DMS53 treated with DMSO at 0.1 percent for 48 hours (cell line): Measurements from ENCODE around the gene PARP8.
A peak's percentile ranks its signal among the peaks of the same experiment; 100 is the strongest.
"Not testable (repeated sequence)": the region's sequence is repeated elsewhere in the genome, so short reads cannot be mapped to it uniquely, and the experiment has no call there.

Experiments
- DNase-seq: peaks from one replicate; lab custom pipeline; 2025; ENCODE audit not compliant: unreplicated experiment; lab: John Stamatoyannopoulos, UW

The PARP8 gene

GRCh38 chr5:50675385-50675784, 8.9 kb downstream of the PARP8 start:
- no peak for DNase-seq

- DNase-seq = not testable (repeated sequence)
Observed at GRCh38 chr5:50679554-50679953, 13.1 kb downstream of the PARP8 start.

- DNase-seq = no peak
Observed at GRCh38 chr5:50684721-50685120, 18.3 kb downstream of the PARP8 start.

GRCh38 chr5:50687548-50687947, 21.1 kb downstream of the PARP8 start:
- DNase-seq = no peak

- no peak for DNase-seq
Observed at GRCh38 chr5:50691399-50692016, 25.1 kb downstream of the PARP8 start.

GRCh38 chr5:50694027-50694590, 27.7 kb downstream of the PARP8 start:
- DNase-seq = no peak

- DNase-seq = not testable (repeated sequence)
Observed at GRCh38 chr5:50694626-50695025, 28.2 kb downstream of the PARP8 start.

- no peak for DNase-seq
Observed at GRCh38 chr5:50697739-50698138, 31.3 kb downstream of the PARP8 start.

- no peak for DNase-seq
Observed at GRCh38 chr5:50699737-50700136, 33.3 kb downstream of the PARP8 start.

- DNase-seq = no peak
Observed at GRCh38 chr5:50700706-50701105, 34.3 kb downstream of the PARP8 start.

- no peak for DNase-seq
Observed at GRCh38 chr5:50702615-50703366, 36.4 kb downstream of the PARP8 start.

GRCh38 chr5:50703367-50703666, 36.9 kb downstream of the PARP8 start:
- DNase-seq = no peak

- no peak for DNase-seq
Observed at GRCh38 chr5:50704730-50705129, 38.3 kb downstream of the PARP8 start.

GRCh38 chr5:50709471-50709870, 43.0 kb downstream of the PARP8 start:
- DNase-seq = no peak

- DNase-seq = no peak
Observed at GRCh38 chr5:50710838-50711237, 44.4 kb downstream of the PARP8 start.

- peak; percentile 9 for DNase-seq
Observed at GRCh38 chr5:50711280-50711679, 44.8 kb downstream of the PARP8 start.

- no peak for DNase-seq
Observed at GRCh38 chr5:50712479-50712878, 46.0 kb downstream of the PARP8 start.

GRCh38 chr5:50715001-50715400, 48.6 kb downstream of the PARP8 start:
- DNase-seq = no peak

GRCh38 chr5:50716134-50716533, 49.7 kb downstream of the PARP8 start:
- no peak for DNase-seq

- no peak for DNase-seq
Observed at GRCh38 chr5:50717651-50718050, 51.2 kb downstream of the PARP8 start.

- no peak for DNase-seq
Observed at GRCh38 chr5:50720061-50720710, 53.7 kb downstream of the PARP8 start.

GRCh38 chr5:50722223-50722622, 55.8 kb downstream of the PARP8 start:
- no peak for DNase-seq
